LNCAP (cell line): ENCODE measurements around the gene RNASEL.

Experiments
- TF ChIP-seq, protein P1 (sequence below): fragments of 450-650 bp; IDR thresholded peaks from 2 replicates; pipeline ENCODE4 v1.5.1; 2017; ENCODE audit warnings: mild to moderate bottlenecking

RNASEL gene

DNA sequence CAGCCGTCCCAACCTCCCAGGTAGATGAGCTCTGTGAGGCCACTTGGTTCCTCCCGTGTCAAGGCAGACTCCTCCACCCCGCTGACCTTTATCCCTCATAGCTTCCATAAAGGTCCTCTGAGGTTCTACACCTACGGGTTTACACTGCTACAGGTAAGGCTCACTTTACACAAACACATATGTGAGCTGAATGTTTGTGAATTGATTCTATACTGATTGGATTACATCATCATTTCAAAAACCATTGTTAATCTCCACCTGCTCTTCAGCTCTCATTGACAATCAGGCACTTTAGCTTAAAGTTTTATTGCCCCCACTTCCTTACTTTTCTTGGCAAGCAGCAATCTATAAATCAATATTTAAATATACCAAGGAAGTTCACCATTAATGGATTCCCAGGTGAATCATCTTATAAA lies 28.0 kb upstream of the RNASEL start:
- TF ChIP-seq, protein P1, sequence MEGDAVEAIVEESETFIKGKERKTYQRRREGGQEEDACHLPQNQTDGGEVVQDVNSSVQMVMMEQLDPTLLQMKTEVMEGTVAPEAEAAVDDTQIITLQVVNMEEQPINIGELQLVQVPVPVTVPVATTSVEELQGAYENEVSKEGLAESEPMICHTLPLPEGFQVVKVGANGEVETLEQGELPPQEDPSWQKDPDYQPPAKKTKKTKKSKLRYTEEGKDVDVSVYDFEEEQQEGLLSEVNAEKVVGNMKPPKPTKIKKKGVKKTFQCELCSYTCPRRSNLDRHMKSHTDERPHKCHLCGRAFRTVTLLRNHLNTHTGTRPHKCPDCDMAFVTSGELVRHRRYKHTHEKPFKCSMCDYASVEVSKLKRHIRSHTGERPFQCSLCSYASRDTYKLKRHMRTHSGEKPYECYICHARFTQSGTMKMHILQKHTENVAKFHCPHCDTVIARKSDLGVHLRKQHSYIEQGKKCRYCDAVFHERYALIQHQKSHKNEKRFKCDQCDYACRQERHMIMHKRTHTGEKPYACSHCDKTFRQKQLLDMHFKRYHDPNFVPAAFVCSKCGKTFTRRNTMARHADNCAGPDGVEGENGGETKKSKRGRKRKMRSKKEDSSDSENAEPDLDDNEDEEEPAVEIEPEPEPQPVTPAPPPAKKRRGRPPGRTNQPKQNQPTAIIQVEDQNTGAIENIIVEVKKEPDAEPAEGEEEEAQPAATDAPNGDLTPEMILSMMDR, result no peak

DNA sequence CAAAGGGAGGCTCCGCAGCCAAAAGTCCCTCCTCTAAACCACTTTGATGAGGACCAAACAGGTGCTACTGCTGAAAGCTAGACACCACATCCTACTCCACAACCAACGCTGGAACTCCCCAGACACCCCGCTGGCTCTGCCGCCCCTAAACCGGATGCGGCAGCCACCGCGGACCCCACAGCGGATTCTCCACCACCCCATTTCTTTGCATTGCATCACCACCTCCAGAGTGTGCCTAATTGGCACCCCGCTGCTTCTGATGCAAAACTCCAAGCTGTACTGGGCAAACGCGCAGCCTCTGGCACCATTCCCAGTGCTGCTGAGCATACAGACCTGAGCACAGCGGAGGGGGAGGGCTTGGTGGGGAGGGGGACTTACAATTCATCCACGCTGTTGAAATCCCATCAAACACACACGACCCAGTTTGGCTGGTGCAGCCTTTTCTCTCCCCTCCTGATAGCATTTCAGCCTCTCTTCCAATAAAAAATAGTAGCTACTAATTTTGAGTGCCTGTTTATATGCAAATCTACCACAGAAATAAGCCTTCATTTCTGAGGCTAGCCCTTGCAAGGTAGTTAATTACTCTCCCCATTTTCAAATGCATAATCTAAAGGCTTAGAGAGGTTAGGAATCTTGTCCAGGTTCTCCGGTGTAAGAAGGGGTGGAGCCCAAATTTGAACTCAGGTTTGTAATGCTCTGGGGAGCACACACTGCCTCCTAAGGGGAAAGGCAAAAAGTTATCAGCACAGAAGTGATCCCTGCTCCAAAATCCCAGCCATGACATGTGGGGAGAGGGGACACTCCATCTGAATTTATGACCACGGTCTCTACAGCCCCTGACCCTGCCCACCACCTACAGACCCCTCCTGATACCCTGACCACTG lies 27.3 kb upstream of the RNASEL start:
- TF ChIP-seq, protein P1, result no peak; the same call in 1 of the 2 replicates

DNA sequence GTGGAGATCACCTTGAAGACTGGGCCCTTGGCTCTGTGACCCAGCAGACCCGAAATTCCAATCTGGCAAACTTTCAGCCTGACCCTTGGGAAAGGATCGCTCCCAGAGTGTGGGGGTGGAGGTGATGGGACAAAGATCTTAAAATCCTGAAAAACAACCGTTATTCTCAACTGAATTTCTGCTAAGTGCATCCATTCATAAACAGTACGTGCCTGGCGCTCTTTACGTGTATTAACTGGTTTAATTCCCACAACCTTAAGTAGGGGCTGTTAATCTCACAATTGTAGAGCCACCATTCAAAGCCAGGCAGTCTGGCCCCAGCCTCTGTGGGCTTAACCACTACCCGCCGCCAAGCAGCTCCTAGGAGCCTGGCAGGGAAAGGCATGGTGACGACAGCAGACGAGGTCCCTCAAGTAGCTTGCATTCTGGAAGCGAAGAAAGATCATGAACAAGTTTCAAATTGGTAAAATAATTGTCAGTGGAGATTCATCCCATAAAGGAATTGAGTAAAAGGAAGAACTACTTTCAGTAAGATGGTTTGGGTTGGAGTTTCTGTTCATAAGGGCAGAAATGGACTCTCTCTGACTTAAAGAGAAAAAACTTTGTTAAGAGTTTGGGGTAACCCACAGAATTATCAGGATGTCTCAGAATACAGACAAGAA lies 26.5 kb upstream of the RNASEL start:
- TF ChIP-seq, protein P1, result no peak

DNA sequence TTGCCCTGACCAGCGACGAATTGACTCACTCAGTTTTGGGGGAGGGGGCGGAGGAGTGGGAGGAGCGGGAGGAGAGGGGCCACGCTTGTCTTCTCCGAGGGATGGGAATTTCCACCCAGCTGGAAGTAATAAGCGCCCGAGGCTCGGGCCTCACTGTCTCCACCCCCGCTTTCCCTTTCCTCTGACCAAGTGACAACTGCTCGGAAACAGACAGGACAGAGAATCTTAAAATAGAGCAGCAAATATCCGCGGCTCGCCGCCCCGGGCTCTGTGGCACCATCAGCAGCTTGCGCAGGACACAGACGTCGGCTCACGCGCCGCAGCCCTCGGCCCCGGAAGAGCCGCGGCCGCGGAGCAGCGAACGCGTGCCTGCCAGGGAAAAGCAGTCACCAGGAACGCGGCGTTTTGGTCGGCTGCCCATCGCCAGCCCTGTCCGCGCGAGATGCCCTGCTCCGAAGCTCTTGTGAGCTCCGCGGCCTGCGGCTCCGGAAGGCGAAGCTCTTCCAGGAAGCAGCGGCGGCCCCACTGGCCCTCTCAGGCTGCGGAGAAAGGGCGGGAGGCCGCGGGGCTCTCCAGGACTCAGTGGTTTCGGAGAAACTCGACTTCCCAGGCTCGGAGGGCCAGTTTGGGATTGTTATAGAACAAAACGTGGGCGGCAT lies 25.9 kb upstream of the RNASEL start:
- TF ChIP-seq, protein P1, result no peak

DNA sequence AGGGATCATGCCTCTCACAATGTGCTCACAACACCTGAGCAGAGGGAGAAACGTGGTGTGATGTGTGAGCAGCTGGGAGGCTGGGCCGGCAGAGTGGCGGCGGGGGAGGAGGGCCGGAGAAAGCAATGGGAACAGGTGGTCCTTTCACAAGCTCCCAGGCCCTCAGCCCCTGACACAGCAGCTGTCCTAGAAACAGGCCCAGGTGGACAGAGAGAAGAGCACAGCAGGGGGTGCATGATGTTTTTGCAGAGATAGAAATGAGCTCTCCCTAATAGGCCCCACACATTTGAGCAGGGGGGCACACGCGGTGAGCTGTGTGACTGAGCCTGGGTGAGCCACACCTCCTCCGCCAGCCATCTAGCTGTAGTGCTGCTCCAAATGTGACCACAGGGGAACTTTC lies 22.7 kb upstream of the RNASEL start:
- TF ChIP-seq, protein P1, result no peak

DNA sequence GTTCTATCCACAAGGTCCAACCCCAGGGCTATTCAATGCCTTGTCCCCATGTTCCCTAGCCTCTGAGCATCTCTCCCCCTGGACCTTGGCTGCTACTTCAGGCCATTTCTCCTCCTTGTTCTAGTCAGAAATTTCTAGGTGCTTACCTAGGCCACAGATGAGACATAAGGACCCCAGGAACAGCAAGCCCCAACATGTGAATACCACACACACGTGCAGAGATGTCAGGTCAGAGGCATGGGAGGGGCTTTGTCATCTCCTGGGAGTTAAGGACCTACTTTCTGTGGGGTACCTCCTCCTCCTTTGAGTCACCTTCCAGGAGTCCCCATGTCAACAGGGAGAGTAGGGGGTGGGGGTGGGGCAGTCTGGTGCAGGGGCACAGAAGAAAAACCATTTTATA lies 22.3 kb upstream of the RNASEL start:
- TF ChIP-seq, protein P1, result no peak

DNA sequence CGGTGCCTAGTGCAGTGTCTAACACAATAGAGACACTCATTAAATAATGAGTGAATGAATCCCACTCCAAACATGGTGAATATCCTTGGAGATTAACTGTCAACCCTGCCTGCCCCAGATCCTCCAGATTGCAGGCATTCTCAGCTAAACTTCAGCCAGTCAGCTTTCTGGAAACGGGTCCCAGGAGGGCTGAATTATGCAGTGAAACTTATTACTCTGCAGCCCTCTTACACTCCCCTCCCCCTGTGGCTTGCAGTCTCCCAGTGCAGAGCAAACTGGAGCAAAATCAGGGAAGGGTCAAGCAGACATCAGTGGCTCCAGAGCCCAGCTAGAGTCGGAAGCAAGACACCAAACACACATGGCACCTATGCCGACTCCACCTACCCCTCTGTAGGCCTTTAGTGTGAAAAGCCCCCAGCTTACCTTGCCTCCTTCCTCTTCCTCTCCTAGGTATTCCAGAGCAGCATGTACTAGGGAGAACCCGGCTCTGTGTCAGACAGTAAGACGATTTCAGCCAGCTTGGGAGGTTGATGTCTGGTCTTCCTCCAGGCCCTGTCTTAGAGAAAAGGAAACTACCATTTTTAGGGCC lies 21.6 kb upstream of the RNASEL start:
- TF ChIP-seq, protein P1, result no peak
